Amygdala (tissue), 56 donors: Measurements from ENCODE around the gene NBEA.

Source experiments
- DNase-seq, 56 donors: peaks; one replicate each; lab custom pipeline; 2025; lab: John Stamatoyannopoulos, UW

Gene NBEA

GRCh38 chr13:35714588-35715377 lies 772.7 kb downstream of the NBEA start:
- no peak for DNase-seq

- no peak for DNase-seq
Measured at GRCh38 chr13:35716186-35716585, 774.1 kb downstream of the NBEA start.

GRCh38 chr13:35716729-35717128 lies 774.7 kb downstream of the NBEA start:
- DNase-seq: no peak

GRCh38 chr13:35718084-35718483 lies 776.0 kb downstream of the NBEA start:
- DNase-seq: no peak

- DNase-seq: no peak
Measured at GRCh38 chr13:35720290-35720689, 778.2 kb downstream of the NBEA start.

GRCh38 chr13:35720690-35721554 lies 778.9 kb downstream of the NBEA start:
- peak in 48 of 56 donors; percentile 5 to 75 (median 28) for DNase-seq
